H9 (cell line): ENCODE results near the gene RSAD1. TPM values are rescaled to one million over a fixed set of nuclear protein-coding genes. Genes with fewer than 3 reads are reported as not detected.

Experiments
- DNase-seq: peaks from one replicate; pipeline ENCODE4 v3.0.0-alpha.2; 2017
- H2AFZ ChIP-seq: one replicate; pipeline ENCODE4 v1.6.1; 2013; ENCODE audit warnings: mild to moderate bottlenecking, low read length, control low read depth, moderate library complexity
- H2AK5ac ChIP-seq: 2 replicates; pipeline ENCODE4 v1.6.1; 2013; ENCODE audit warnings: low read length, control low read depth, mixed read lengths; ENCODE audit not compliant: insufficient read length
- H2BK120ac ChIP-seq: one replicate; pipeline ENCODE4 v1.6.1; 2013; ENCODE audit warnings: low read depth, mild to moderate bottlenecking, low read length, control low read depth, inconsistent platforms; ENCODE audit not compliant: poor library complexity, severe bottlenecking
- H2BK12ac ChIP-seq: 2 replicates; pipeline ENCODE4 v1.6.1; 2013; ENCODE audit warnings: low read length, control low read depth, mixed read lengths, low read depth; ENCODE audit not compliant: insufficient read length
- H2BK15ac ChIP-seq: 2 replicates; pipeline ENCODE4 v1.6.1; 2013; ENCODE audit warnings: low read depth, low read length, control low read depth
- H2BK20ac ChIP-seq: one replicate; pipeline ENCODE4 v1.6.1; 2013; ENCODE audit warnings: low read depth, mild to moderate bottlenecking, low read length, control low read depth, inconsistent platforms; ENCODE audit not compliant: poor library complexity, severe bottlenecking
- H2BK5ac ChIP-seq: 2 replicates; pipeline ENCODE4 v1.6.1; 2013; ENCODE audit warnings: low read length, control low read depth, mixed read lengths; ENCODE audit not compliant: insufficient read length
- H3K14ac ChIP-seq: 2 replicates; pipeline ENCODE4 v1.6.1; 2013; ENCODE audit warnings: low read length, control low read depth; ENCODE audit not compliant: insufficient read depth
- H3K18ac ChIP-seq: 2 replicates; pipeline ENCODE4 v1.6.1; 2013; ENCODE audit warnings: low read depth, mild to moderate bottlenecking, mixed read lengths, low read length, control low read depth; ENCODE audit not compliant: insufficient read length
- H3K23ac ChIP-seq: 2 replicates; pipeline ENCODE4 v1.6.1; 2013; ENCODE audit warnings: low read length, control low read depth, mixed read lengths, low read depth; ENCODE audit not compliant: insufficient read length
- H3K23me2 ChIP-seq: 2 replicates; pipeline ENCODE4 v1.6.1; 2013; ENCODE audit warnings: low read depth, mild to moderate bottlenecking, mixed read lengths, low read length, control low read depth; ENCODE audit not compliant: insufficient read length, poor library complexity, severe bottlenecking
- H3K27ac ChIP-seq: 2 replicates; pipeline ENCODE4 v1.5.1; 2013; ENCODE audit warnings: low read length, control low read depth, mixed read lengths, low read depth; ENCODE audit not compliant: insufficient read length
- H3K27me3 ChIP-seq: 2 replicates; pipeline ENCODE4 v1.6.1; 2013; ENCODE audit warnings: low read length, control low read depth, inconsistent platforms; ENCODE audit not compliant: insufficient read depth
- H3K4ac ChIP-seq: 2 replicates; pipeline ENCODE4 v1.6.1; 2013; ENCODE audit warnings: low read depth, mild to moderate bottlenecking, control low read depth, inconsistent platforms, low read length, moderate library complexity
- H3K4me1 ChIP-seq: 2 replicates; pipeline ENCODE4 v1.6.1; 2013; ENCODE audit warnings: low read length, control low read depth, inconsistent platforms; ENCODE audit not compliant: insufficient read depth
- H3K4me2 ChIP-seq: 2 replicates; pipeline ENCODE4 v1.6.1; 2013; ENCODE audit warnings: low read length, control low read depth, mixed read lengths; ENCODE audit not compliant: insufficient read length, insufficient read depth
- H3K56ac ChIP-seq: 2 replicates; pipeline ENCODE4 v1.6.1; 2013; ENCODE audit warnings: low read depth, mild to moderate bottlenecking, mixed read lengths, low read length, control low read depth; ENCODE audit not compliant: insufficient read length
- H3K79me1 ChIP-seq: 2 replicates; pipeline ENCODE4 v1.6.1; 2013; ENCODE audit warnings: low read depth, mild to moderate bottlenecking, moderate library complexity, low read length, control low read depth, inconsistent platforms; ENCODE audit not compliant: insufficient read depth, poor library complexity, severe bottlenecking
- H3K79me2 ChIP-seq: 2 replicates; pipeline ENCODE4 v1.6.1; 2013; ENCODE audit warnings: low read length, control low read depth, inconsistent platforms; ENCODE audit not compliant: insufficient read depth
- H3K9ac ChIP-seq: 2 replicates; pipeline ENCODE4 v1.6.1; 2013; ENCODE audit warnings: low read length, control low read depth, mixed read lengths; ENCODE audit not compliant: insufficient read length; ENCODE audit errors: extremely low read depth
- H3K9me3 ChIP-seq: one replicate; pipeline ENCODE4 v1.6.1; 2013; ENCODE audit warnings: low read depth, low read length, inconsistent platforms; ENCODE audit not compliant: control insufficient read depth
- H3T11ph ChIP-seq: one replicate; pipeline ENCODE4 v1.6.1; 2013; ENCODE audit warnings: mild to moderate bottlenecking, low read length, control low read depth, inconsistent platforms
- H4K20me1 ChIP-seq: one replicate; pipeline ENCODE4 v1.6.1; 2013; ENCODE audit not compliant: control insufficient read depth, insufficient read length, insufficient read depth
- H4K5ac ChIP-seq: 2 replicates; pipeline ENCODE4 v1.6.1; 2013; ENCODE audit warnings: low read depth, mild to moderate bottlenecking, mixed read lengths, low read length, control low read depth; ENCODE audit not compliant: insufficient read length
- H4K8ac ChIP-seq: replicated peaks from 2 replicates; pipeline ENCODE4 v1.6.1; 2013; ENCODE audit warnings: low read length, control low read depth, mixed read lengths, low read depth; ENCODE audit not compliant: insufficient read length
- H4K91ac ChIP-seq: 2 replicates; pipeline ENCODE4 v1.6.1; 2013; ENCODE audit warnings: low read depth, mild to moderate bottlenecking, moderate library complexity, mixed read lengths, low read length, control low read depth; ENCODE audit not compliant: insufficient read length
- H3K27ac Mint-ChIP-seq, 3 experiments: 2 replicates in 2 of 3; 3 replicates in 1 of 3; pipeline ENCODE4 v1.8.0; 2020 to 2021; ENCODE audit warnings: mixed read lengths in 3 of 3, mild to moderate bottlenecking in 1 of 3, moderate library complexity in 1 of 3
- H3K27me3 Mint-ChIP-seq: 2 replicates; pipeline ENCODE4 v1.8.0; 2021; ENCODE audit warnings: low read depth, mild to moderate bottlenecking, moderate library complexity, mixed read lengths
- H3K36me3 Mint-ChIP-seq, 3 experiments: 2 replicates in 2 of 3; 3 replicates in 1 of 3; pipeline ENCODE4 v1.8.0; 2020 to 2021; ENCODE audit warnings: low read depth in 3 of 3, mixed read lengths in 3 of 3; ENCODE audit not compliant: insufficient read depth in 1 of 3
- H3K4me1 Mint-ChIP-seq, 2 experiments: 2 replicates each; pipeline ENCODE4 v1.8.0; 2020; ENCODE audit warnings: mixed read lengths in 2 of 2
- H3K4me3 Mint-ChIP-seq, 2 experiments: 2 replicates in 1 of 2; 3 replicates in 1 of 2; pipeline ENCODE4 v1.8.0; 2020 to 2021; ENCODE audit warnings: mild to moderate bottlenecking in 2 of 2, mixed read lengths in 2 of 2, moderate library complexity in 1 of 2
- H3K9me3 Mint-ChIP-seq, 2 experiments: 2 replicates in 1 of 2; 3 replicates in 1 of 2; pipeline ENCODE4 v1.8.0; 2020; ENCODE audit warnings: mild to moderate bottlenecking in 2 of 2, mixed read lengths in 2 of 2, moderate library complexity in 1 of 2
- CTCF ChIP-seq: fragments of 200-600 bp; sonication (generic); conservative IDR thresholded peaks from 3 replicates; pipeline ENCODE4 v1.8.0; 2021; ENCODE audit warnings: antibody characterized with exemption, mild to moderate bottlenecking
- WGBS: extraction: QIAGEN DNeasy Blood & Tissue Kit; methylation state at CpG from one replicate; pipeline ENCODE4 v1.1.7; 2013; ENCODE audit warnings: missing lambda C conversion rate, low lambda C conversion rate, mixed read lengths; ENCODE audit not compliant: insufficient read length; ENCODE audit errors: extremely low coverage; 5-methylcytosine and 5-hydroxymethylcytosine counted together
- total RNA-seq: library from RNA; stranded (reverse); gene quantifications from 2 replicates; pipeline ENCODE4 v1.2.1, GENCODE V29; 2021

Gene RSAD1
- total RNA-seq, 1 experiment from 2014 or later, result 27.9 TPM

GRCh38 chr17:50444841-50445715 lies 33.6 kb upstream of the RSAD1 start:
- no peak overlapping the region for H3K4me3 Mint-ChIP-seq
- Histone ChIP-seq H2BK5ac (no peak overlapping the region), H2BK15ac (no peak overlapping the region), H3K9ac (no peak overlapping the region), H3T11ph (no peak overlapping the region), H4K8ac (no peak overlapping the region), H3K23me2 (no peaks in the 10 kb centered on the region), H4K5ac (no peak overlapping the region), H3K9me3 (no peaks in the 10 kb centered on the region), H3K18ac (no peak overlapping the region), H3K56ac (no peak overlapping the region), H3K4ac (no peak overlapping the region), H3K79me2 (no peaks in the 10 kb centered on the region), H2BK20ac (no peak overlapping the region), H2AK5ac (no peak overlapping the region), H3K4me2 (no peak overlapping the region), H3K4me1 (no peaks in the 10 kb centered on the region), H3K79me1 (no peaks in the 10 kb centered on the region), H2AFZ (no peak overlapping the region), H4K91ac (no peak overlapping the region), H3K27me3 (no peaks in the 10 kb centered on the region), H2BK12ac (no peak overlapping the region), H2BK120ac (no peak overlapping the region), H3K27ac (no peak overlapping the region), H3K23ac (no peak overlapping the region), H4K20me1 (no peaks in the 10 kb centered on the region), H3K14ac (no peak overlapping the region)
- no CpG with 5 or more reads among the region's 6 CpGs for WGBS
- H3K4me1 Mint-ChIP-seq, result peaks cover 11 to 12% of the 10 kb centered on the region in 2 experiments
- H3K36me3 Mint-ChIP-seq, result no peaks in the 10 kb centered on the region
- no peak for DNase-seq
- no peaks in the 10 kb centered on the region for H3K27me3 Mint-ChIP-seq
- no peak overlapping the region for H3K27ac Mint-ChIP-seq
- no peak for TF ChIP-seq CTCF
- no peaks in the 10 kb centered on the region for H3K9me3 Mint-ChIP-seq
